HepG2 (cell line): Measurements from ENCODE around the gene ANKRD13D. TPM values are rescaled to one million over a fixed set of nuclear protein-coding genes. Genes with fewer than 3 reads are reported as not detected.
A peak's percentile ranks its signal among the peaks of the same experiment; 100 is the strongest.

Experiments used
- ATAC-seq: fragments of 200-7000 bp; cut with Tn5 transposase; 3 replicates; pipeline ENCODE4 v1.9.1; 2020; ENCODE audit warnings: mild to moderate bottlenecking, moderate library complexity
- BruUV-seq: library from RNA; stranded (reverse); fragments of 400-500 nt; replicated peaks from 2 replicates; lab custom pipeline; 2021; lab: Mats Ljungman, UMichigan
- CTCF ChIA-PET: fragments of 300-600 bp; formaldehyde crosslinking; extraction: SDS; loops from one replicate; lab custom pipeline; 2021; ENCODE audit warnings: low total read pairs, inconsistent platforms, low intra/inter-chr PET ratio; lab: Yijun Ruan, JAX
- POLR2A ChIA-PET: fragments of 350-600 bp; sonication (Branson Sonifier 250); formaldehyde crosslinking; loops from one replicate; lab custom pipeline; 2020; ENCODE audit warnings: antibody characterized with exemption, inconsistent platforms; lab: Yijun Ruan, JAX
- DNase-seq: peaks from one replicate; pipeline ENCODE4 v3.0.0-alpha.2; 2015; ENCODE audit warnings: low spot score
- FAIRE-seq: peaks from 3 replicates; lab custom pipeline; 2011; peaks lifted over from hg19 to GRCh38; lab: Jason Lieb, UNC
- H2AFZ ChIP-seq: one replicate; pipeline ENCODE4 v1.6.1; 2011; ENCODE audit warnings: low read length, inconsistent platforms
- H3K27ac ChIP-seq: fragments of 300-600 bp; 3 replicates; pipeline ENCODE4 v1.8.0; 2011; ENCODE audit warnings: mixed run types, mild to moderate bottlenecking, mixed read lengths, low read length, inconsistent platforms; ENCODE audit not compliant: insufficient read depth; ENCODE audit errors: extremely low read length
- H3K27me3 ChIP-seq, 2 experiments: fragments of 200-600 bp in 1 of 2; 2 replicates in 1 of 2; 3 replicates in 1 of 2; pipeline versions ENCODE4 v1.6.0 to v1.8.0; 2011; ENCODE audit warnings: low read length in 2 of 2, mild to moderate bottlenecking in 2 of 2, moderate library complexity in 2 of 2, inconsistent platforms in 1 of 2; ENCODE audit not compliant: insufficient read depth in 2 of 2, control insufficient read depth in 1 of 2
- H3K36me3 ChIP-seq, 2 experiments: fragments of 200-600 bp in 1 of 2; replicated peaks in 1 of 2; 2 replicates in 1 of 2; 3 replicates in 1 of 2; pipeline versions ENCODE4 v1.5.1 to v1.8.0; 2011; ENCODE audit warnings: low read length in 2 of 2, inconsistent platforms in 1 of 2; ENCODE audit not compliant: insufficient read depth in 2 of 2, control insufficient read depth in 1 of 2
- H3K4me1 ChIP-seq: 2 replicates; pipeline ENCODE4 v1.5.1; 2012; ENCODE audit warnings: low read length, inconsistent platforms; ENCODE audit not compliant: insufficient read depth
- H3K4me2 ChIP-seq: 2 replicates; pipeline ENCODE4 v1.6.0; 2011; ENCODE audit warnings: low read depth, low read length, inconsistent platforms
- H3K4me3 ChIP-seq, 3 experiments: fragments of 200-600 bp in 1 of 3; sonication (generic), shearing (Covaris generic) in 1 of 3; replicated peaks in 1 of 3; 2 replicates each; pipeline ENCODE4 v1.5.1; 2011 to 2016; ENCODE audit warnings: low read length in 3 of 3, inconsistent platforms in 2 of 3, low read depth in 2 of 3, mild to moderate bottlenecking in 2 of 3, control low read depth in 1 of 3, mixed read lengths in 1 of 3; ENCODE audit not compliant: insufficient read depth in 1 of 3
- H3K79me2 ChIP-seq: one replicate; pipeline ENCODE4 v1.6.1; 2011; ENCODE audit warnings: low read length, inconsistent platforms; ENCODE audit not compliant: insufficient read depth
- H3K9ac ChIP-seq: 2 replicates; pipeline ENCODE4 v1.6.0; 2011; ENCODE audit warnings: mild to moderate bottlenecking, low read depth, low read length, inconsistent platforms; ENCODE audit not compliant: insufficient read depth
- H3K9me3 ChIP-seq: 2 replicates; pipeline ENCODE4 v1.5.1; 2012; ENCODE audit warnings: mild to moderate bottlenecking, low read length
- H4K20me1 ChIP-seq: 2 replicates; pipeline ENCODE4 v1.6.0; 2011; ENCODE audit warnings: inconsistent platforms, mild to moderate bottlenecking, low read length, moderate library complexity; ENCODE audit not compliant: insufficient read depth
- ATF7-NPFF ChIP-seq: sonication (generic); formaldehyde crosslinking; IDR thresholded peaks from 2 replicates; pipeline ENCODE4 v1.8.1; 2023; ENCODE audit warnings: mild to moderate bottlenecking, low read depth, missing genetic modification reagents, moderate library complexity
- CREM ChIP-seq, 2 experiments: sonication (generic) in 1 of 2; formaldehyde crosslinking in 1 of 2; IDR thresholded peaks; 2 replicates each; pipeline versions ENCODE4 v1.4.0 to v1.6.1; 2016 to 2020; ENCODE audit warnings: antibody characterized with exemption in 1 of 2, mild to moderate bottlenecking in 1 of 2, missing genetic modification reagents in 1 of 2
- ETV6 ChIP-seq: sonication (generic); formaldehyde crosslinking; conservative IDR thresholded peaks from 2 replicates; pipeline ENCODE4 v1.4.0; 2020; ENCODE audit warnings: missing genetic modification reagents
- FOSL1 ChIP-seq: sonication (generic); formaldehyde crosslinking; IDR thresholded peaks from 2 replicates; pipeline ENCODE4 v1.9.0; 2021; ENCODE audit warnings: missing genetic modification reagents, borderline replicate concordance
- GATAD1 ChIP-seq: IDR thresholded peaks from 2 replicates; pipeline ENCODE4 v1.6.1; 2016; ENCODE audit warnings: missing genetic modification reagents, missing compliant biosample characterization
- GLI4 ChIP-seq: sonication (generic); formaldehyde crosslinking; IDR thresholded peaks from 2 replicates; pipeline ENCODE4 v1.5.1; 2020; ENCODE audit warnings: missing genetic modification reagents, mild to moderate bottlenecking, moderate library complexity, borderline replicate concordance
- IKZF1 ChIP-seq: fragments of 450-650 bp; IDR thresholded peaks from 2 replicates; pipeline ENCODE4 v1.7.1; 2016
- KDM5B ChIP-seq: sonication (generic); formaldehyde crosslinking; IDR thresholded peaks from 2 replicates; pipeline ENCODE4 v1.4.0; 2020; ENCODE audit warnings: missing genetic modification reagents, mild to moderate bottlenecking, borderline replicate concordance
- PITX1 ChIP-seq: sonication (generic); formaldehyde crosslinking; IDR thresholded peaks from 2 replicates; pipeline ENCODE4 v1.5.1; 2020; ENCODE audit warnings: mild to moderate bottlenecking, missing genetic modification reagents
- RFX5 ChIP-seq: IDR thresholded peaks from 2 replicates; pipeline ENCODE4 v1.6.1; 2011; ENCODE audit warnings: low read depth, low read length, improper control_type of control experiment
- SIN3B ChIP-seq: fragments of 150-350 bp; IDR thresholded peaks from 2 replicates; pipeline ENCODE4 v1.6.1; 2014; ENCODE audit warnings: low read length
- SOX5 ChIP-seq: IDR thresholded peaks from 2 replicates; pipeline ENCODE4 v1.6.1; 2016; ENCODE audit warnings: borderline replicate concordance
- YEATS4 ChIP-seq: sonication (generic); formaldehyde crosslinking; IDR thresholded peaks from 2 replicates; pipeline ENCODE4 v1.4.0; 2020; ENCODE audit warnings: missing genetic modification reagents, borderline replicate concordance
- ZNF256 ChIP-seq: sonication (generic); formaldehyde crosslinking; conservative IDR thresholded peaks from 2 replicates; pipeline ENCODE4 v1.4.0; 2020; ENCODE audit warnings: missing genetic modification reagents
- ZNF629 ChIP-seq: sonication (generic); formaldehyde crosslinking; conservative IDR thresholded peaks from 2 replicates; pipeline ENCODE4 v1.5.0; 2020; ENCODE audit warnings: missing genetic modification reagents
- WGBS: methylation state at CpG from one replicate; pipeline ENCODE4 v1.1.6; 2017; ENCODE audit warnings: low lambda C conversion rate; 5-methylcytosine and 5-hydroxymethylcytosine counted together
- in situ Hi-C: cut with HindIII; loops from 2 replicates; pipeline ENCODE4 v1.10.0; 2017; ENCODE audit warnings: low pct_unique_long_range_greater_than_20kb; ENCODE audit not compliant: extremely low pct_ligation_motif_present
- intact Hi-C: fragments of 100-400 bp; cut with micrococcal nuclease; formaldehyde crosslinking; loops from one replicate; pipeline ENCODE4 v1.10.0; 2022; ENCODE audit not compliant: unreplicated experiment
- polyA plus RNA-seq, 8 experiments: library from polyadenylated mRNA; depleted of rRNA in 3 of 8; stranded (reverse) in 7 of 8; unstranded in 1 of 8; fragments of >200 nt; fragmentation: Illumina TruSeq in 4 of 8; extraction: Trizol in 4 of 8; gene quantifications; 2 replicates each; pipeline versions ENCODE4 v1.2.1 to v1.2.3, GENCODE V29; 2011 to 2016; ENCODE audit warnings: low read depth in 4 of 8, missing spikeins in 1 of 8, mixed read lengths in 1 of 8; ENCODE audit not compliant: insufficient read depth in 1 of 8
- total RNA-seq, 5 experiments: library from RNA; depleted of rRNA; stranded (reverse); fragments of >200 nt; fragmentation: Illumina TruSeq; extraction: Trizol; gene quantifications; 2 replicates each; pipeline ENCODE4 v1.2.3, GENCODE V29; 2016; ENCODE audit warnings: low read depth in 1 of 5
- TF ChIP-seq, protein P1 (sequence below): IDR thresholded peaks from 2 replicates; pipeline ENCODE4 v1.6.1; 2016
- TF ChIP-seq, protein P2 (sequence below): IDR thresholded peaks from 2 replicates; pipeline ENCODE4 v1.6.1; 2016; ENCODE audit warnings: low read depth, borderline replicate concordance
- TF ChIP-seq, protein P3 (sequence below): sonication (generic); formaldehyde crosslinking; IDR thresholded peaks from 2 replicates; pipeline ENCODE4 v1.4.0; 2020; ENCODE audit warnings: mild to moderate bottlenecking, missing genetic modification reagents
- TF ChIP-seq, protein P4 (sequence below): sonication (generic); formaldehyde crosslinking; conservative IDR thresholded peaks from 2 replicates; pipeline ENCODE4 v1.8.0; 2022; ENCODE audit warnings: missing genetic modification reagents

The ANKRD13D gene
- total and polyA plus RNA-seq, 2 of the 13 experiments (the other 11 are each of a cell fraction or from before 2014, with no cell fraction given) = 18.6 to 27.3 TPM

DNA sequence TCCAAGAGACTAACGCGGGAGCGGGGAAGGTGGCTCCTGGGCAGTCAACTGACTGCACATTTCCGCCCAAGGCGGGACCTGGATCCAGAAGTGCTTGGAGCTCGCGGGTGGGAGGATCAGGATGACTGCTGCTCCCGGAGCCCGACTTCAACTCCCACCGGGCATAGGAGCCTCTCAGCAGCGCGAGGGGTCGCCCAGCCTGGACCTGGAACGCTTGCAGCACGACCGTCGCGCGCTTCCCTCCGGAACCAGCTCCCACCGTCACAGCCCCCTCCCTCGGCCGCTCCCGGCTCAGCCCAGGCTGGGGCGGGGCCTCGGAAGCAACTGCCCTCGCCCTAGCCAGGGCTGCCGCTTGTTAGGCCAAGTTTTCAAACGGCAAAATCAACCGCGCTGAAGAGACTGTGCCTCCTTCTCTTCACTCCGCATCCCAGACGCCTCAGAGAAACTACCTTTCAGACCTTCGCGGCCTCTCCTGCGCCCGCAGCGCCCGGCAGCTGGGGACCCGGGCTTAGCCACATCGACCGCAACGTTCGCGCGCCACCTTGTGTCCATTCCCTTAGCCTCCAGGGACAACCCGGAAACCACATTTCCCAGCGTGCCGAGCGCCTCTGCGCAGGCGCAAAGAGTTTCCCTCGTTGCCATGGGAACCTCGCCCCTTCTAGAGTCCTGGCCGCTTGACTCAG lies 28.2 kb downstream of the ANKRD13D start:
- Histone ChIP-seq H3K9me3 (no peaks in the 10 kb centered on the region), H3K79me2 (no peaks in the 10 kb centered on the region), H3K9ac (peak overlapping the region; percentile 72), H3K36me3 (no peaks in the 10 kb centered on the region), H3K4me1 (peaks cover 15% of the 10 kb centered on the region), H3K4me3 (peak overlapping the region; percentile 64 to 85 (median 84)), H4K20me1 (no peaks in the 10 kb centered on the region), H3K27me3 (no peaks in the 10 kb centered on the region), H2AFZ (peak overlapping the region; percentile 88), H3K27ac (peak overlapping the region; percentile 76), H3K4me2 (peak overlapping the region; percentile 89)
- CTCF ChIA-PET = interaction anchor here (0.6 to 2.5 kb wide), 5 partner anchors 28 to 236 kb away, joined by 3 to 31 read pairs (median 8); partner anchors contain the start of genes ANKRD13D and GRK2
- FAIRE-seq = peak; percentile 60
- POLR2A ChIA-PET = interaction anchor here (0.6 to 3.8 kb wide), 18 partner anchors 9 to 236 kb away, joined by 3 to 35 read pairs (median 4); partner anchors contain the start of genes ANKRD13D, GRK2, POLD4 and PPP1CA
- in situ Hi-C loops = loop anchor here (5.0 kb wide), 2 partner anchors 55 to 235 kb away; no protein-coding TSS in a partner anchor
- peak; percentile 93 for DNase-seq
- BruUV-seq = TSS peak; percentile 97
- WGBS = 0% methylated on average over 14 of the region's 55 CpGs
- ATAC-seq = peak; percentile 93
- intact Hi-C loops = loop anchor here (1.0 to 10.0 kb wide), 3 partner anchors 55 to 235 kb away; partner anchors contain the start of gene KDM2A
- TF ChIP-seq GATAD1 (CRISPR knock-in tag) = peak; percentile 80
- peak; percentile 37 for TF ChIP-seq CREM (IDR thresholded peaks at IDR 0.05)
- no peak for TF ChIP-seq CREM (CRISPR knock-in tag; IDR thresholded peaks at IDR 0.05)
- TF ChIP-seq, protein P1, sequence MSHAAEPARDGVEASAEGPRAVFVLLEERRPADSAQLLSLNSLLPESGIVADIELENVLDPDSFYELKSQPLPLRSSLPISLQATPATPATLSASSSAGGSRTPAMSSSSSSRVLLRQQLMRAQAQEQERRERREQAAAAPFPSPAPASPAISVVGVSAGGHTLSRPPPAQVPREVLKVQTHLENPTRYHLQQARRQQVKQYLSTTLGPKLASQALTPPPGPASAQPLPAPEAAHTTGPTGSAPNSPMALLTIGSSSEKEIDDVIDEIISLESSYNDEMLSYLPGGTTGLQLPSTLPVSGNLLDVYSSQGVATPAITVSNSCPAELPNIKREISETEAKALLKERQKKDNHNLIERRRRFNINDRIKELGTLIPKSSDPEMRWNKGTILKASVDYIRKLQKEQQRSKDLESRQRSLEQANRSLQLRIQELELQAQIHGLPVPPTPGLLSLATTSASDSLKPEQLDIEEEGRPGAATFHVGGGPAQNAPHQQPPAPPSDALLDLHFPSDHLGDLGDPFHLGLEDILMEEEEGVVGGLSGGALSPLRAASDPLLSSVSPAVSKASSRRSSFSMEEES (CRISPR knock-in tag) = peak; percentile 10; the same call in 1 of the 2 replicates
- 0 out of 2 replicates have a peak, but pooled peaks have one; percentile 29 for TF ChIP-seq SOX5
- no peak for TF ChIP-seq ZNF256
- TF ChIP-seq RFX5 = peak; percentile 54; the same call in 1 of the 2 replicates
- TF ChIP-seq ZNF629 = 0 out of 2 replicates have a peak, but pooled peaks have one; percentile 6
- TF ChIP-seq PITX1 (CRISPR knock-in tag) = peak; percentile 68
- TF ChIP-seq, protein P2, sequence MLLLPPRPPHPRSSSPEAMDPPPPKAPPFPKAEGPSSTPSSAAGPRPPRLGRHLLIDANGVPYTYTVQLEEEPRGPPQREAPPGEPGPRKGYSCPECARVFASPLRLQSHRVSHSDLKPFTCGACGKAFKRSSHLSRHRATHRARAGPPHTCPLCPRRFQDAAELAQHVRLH (CRISPR knock-in tag) = peak; percentile 36
- TF ChIP-seq, protein P3, sequence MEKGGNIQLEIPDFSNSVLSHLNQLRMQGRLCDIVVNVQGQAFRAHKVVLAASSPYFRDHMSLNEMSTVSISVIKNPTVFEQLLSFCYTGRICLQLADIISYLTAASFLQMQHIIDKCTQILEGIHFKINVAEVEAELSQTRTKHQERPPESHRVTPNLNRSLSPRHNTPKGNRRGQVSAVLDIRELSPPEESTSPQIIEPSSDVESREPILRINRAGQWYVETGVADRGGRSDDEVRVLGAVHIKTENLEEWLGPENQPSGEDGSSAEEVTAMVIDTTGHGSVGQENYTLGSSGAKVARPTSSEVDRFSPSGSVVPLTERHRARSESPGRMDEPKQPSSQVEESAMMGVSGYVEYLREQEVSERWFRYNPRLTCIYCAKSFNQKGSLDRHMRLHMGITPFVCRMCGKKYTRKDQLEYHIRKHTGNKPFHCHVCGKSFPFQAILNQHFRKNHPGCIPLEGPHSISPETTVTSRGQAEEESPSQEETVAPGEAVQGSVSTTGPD (CRISPR knock-in tag) = no peak
- TF ChIP-seq FOSL1 (CRISPR knock-in tag) = no peak
- TF ChIP-seq YEATS4 (CRISPR knock-in tag) = peak; percentile 69
- TF ChIP-seq IKZF1 = no peak
- 0 out of 2 replicates have a peak, but pooled peaks have one; percentile 29 for TF ChIP-seq GLI4 (CRISPR knock-in tag)
- TF ChIP-seq, protein P4, sequence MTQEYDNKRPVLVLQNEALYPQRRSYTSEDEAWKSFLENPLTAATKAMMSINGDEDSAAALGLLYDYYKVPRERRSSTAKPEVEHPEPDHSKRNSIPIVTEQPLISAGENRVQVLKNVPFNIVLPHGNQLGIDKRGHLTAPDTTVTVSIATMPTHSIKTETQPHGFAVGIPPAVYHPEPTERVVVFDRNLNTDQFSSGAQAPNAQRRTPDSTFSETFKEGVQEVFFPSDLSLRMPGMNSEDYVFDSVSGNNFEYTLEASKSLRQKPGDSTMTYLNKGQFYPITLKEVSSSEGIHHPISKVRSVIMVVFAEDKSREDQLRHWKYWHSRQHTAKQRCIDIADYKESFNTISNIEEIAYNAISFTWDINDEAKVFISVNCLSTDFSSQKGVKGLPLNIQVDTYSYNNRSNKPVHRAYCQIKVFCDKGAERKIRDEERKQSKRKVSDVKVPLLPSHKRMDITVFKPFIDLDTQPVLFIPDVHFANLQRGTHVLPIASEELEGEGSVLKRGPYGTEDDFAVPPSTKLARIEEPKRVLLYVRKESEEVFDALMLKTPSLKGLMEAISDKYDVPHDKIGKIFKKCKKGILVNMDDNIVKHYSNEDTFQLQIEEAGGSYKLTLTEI (CRISPR knock-in tag) = no peak
- TF ChIP-seq ETV6 (CRISPR knock-in tag) = 0 out of 2 replicates have a peak, but pooled peaks have one; percentile 57
- peak; percentile 62; the same call in 1 of the 2 replicates for TF ChIP-seq SIN3B
- peak; percentile 46; the same call in 1 of the 2 replicates for TF ChIP-seq ATF7-NPFF
- peak; percentile 78 for TF ChIP-seq KDM5B (CRISPR knock-in tag)
